ENCODE data around the gene MRPS18A. TPM values are rescaled to one million over a fixed set of nuclear protein-coding genes. Genes with fewer than 3 reads are reported as not detected.
"Not testable (repeated sequence)": the region's sequence is repeated elsewhere in the genome, so short reads cannot be mapped to it uniquely, and the experiment has no call there.

The MRPS18A gene
- total RNA-seq, 5 donors from 2014 or later (not counting 1 experiment from before 2014, with no cell fraction given) = 22.9 to 34.9 (median 30.6) TPM

DNA sequence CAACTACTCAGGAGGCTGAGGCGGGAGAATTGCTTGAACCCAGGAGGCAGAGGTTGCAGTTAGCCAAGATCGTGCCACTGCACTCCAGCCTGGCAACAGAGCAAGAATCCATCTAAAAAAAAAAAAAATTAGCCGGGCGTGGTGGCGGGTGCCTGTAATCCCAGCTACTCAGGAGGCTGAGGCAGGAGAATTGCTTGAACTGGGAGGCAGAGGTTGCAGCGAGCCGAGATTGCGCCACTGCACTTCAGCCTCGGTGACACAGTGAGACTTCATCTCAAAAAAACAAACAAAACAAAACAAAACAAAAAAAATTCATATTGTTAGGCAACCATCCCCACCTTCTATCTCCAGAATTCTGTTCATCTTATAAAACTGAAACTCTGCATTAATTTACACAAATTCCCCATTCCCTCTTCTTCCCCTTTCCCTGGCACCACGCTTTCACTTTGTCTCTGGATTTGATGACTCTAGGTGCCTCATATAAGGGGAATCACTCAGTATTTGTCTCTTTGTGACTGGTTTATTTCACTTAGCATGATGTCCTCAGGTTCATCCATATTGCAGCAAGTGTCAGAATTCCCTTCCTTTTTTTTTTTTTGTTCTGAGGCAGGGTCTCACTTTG lies 13.5 kb upstream of the MRPS18A start:
- H3K27ac ChIP-seq (ENCODE audit: low read length); H3K4me1 ChIP-seq (ENCODE audit: control insufficient read depth in 1 of 2, extremely low read depth in 1 of 2, insufficient read depth in 2 of 2, low read length in 2 of 2); H3K27ac Mint-ChIP-seq; H3K4me1 Mint-ChIP-seq; POLR2A ChIA-PET; ATAC-seq (replicated peaks in 1 of 4); H3K4me3 ChIP-seq (ENCODE audit: control insufficient read depth in 1 of 2, extremely low read depth in 1 of 2, low read length in 1 of 2); H3K36me3 Mint-ChIP-seq; H3K9me3 Mint-ChIP-seq; DNase-seq; H3K4me3 Mint-ChIP-seq; H3K36me3 ChIP-seq (ENCODE audit: control insufficient read depth in 2 of 2, extremely low read depth in 1 of 2, insufficient read depth in 1 of 2, low read length in 1 of 2); H3K9me3 ChIP-seq: not testable (repeated sequence)
- 95% methylated on average over 7 of the region's 10 CpGs for WGBS (ENCODE audit: insufficient coverage)
- peaks cover 29 to 55% of the 10 kb centered on the region in 2 donors for H3K27me3 Mint-ChIP-seq
- H3K27me3 ChIP-seq (replicated peaks in 1 of 2; ENCODE audit: control insufficient read depth in 2 of 2, extremely low read depth in 1 of 2, insufficient read depth in 2 of 2, low read length in 1 of 2) = peaks cover 0 to 49% of the 10 kb centered on the region in 2 experiments
- CTCF ChIA-PET = interaction anchor here in 1 of 2 donors (0.6 kb wide), 1 partner anchor 600 kb away, joined by 3 read pairs; no protein-coding TSS in a partner anchor

DNA sequence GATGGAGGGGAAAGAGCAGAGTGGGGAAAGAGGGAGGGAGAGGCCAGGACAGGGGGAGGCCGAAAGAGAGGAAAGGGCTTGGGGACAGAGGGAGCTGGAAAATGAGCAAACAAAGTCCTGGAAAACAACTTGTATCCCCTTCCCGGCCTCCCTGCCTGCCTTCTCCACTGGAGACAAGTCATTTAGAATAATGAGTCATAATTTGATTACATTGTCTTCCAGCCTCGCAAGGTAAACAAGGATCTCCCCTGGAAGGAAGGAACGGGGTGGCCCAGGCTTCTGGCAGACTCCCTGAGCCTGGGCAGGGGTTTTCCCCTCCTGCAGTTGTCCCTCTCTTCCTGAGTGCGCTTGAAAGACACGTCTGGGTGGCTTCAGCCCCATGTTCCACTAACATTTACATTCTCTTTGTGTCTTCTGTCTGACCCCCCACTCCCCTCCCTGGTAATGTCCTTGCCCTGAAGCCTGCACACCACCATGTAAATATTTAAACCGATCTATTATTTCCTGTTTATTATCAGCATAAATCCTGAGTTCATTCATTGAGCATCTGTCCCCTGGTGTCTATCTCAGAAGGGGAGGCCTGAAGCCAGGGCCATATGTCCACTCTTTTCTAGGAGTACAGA lies 12.1 kb upstream of the MRPS18A start:
- Histone ChIP-seq H3K9me3 (no peaks in the 10 kb centered on the region), H3K27ac (ENCODE audit: low read length) (no peak overlapping the region), H3K4me3 (ENCODE audit: control insufficient read depth in 1 of 2, extremely low read depth in 1 of 2, low read length in 1 of 2) (no peak overlapping the region), H3K36me3 (ENCODE audit: control insufficient read depth in 2 of 2, extremely low read depth in 1 of 2, insufficient read depth in 1 of 2, low read length in 1 of 2) (no peaks in the 10 kb centered on the region), H3K27me3 (replicated peaks in 1 of 2; ENCODE audit: control insufficient read depth in 2 of 2, extremely low read depth in 1 of 2, insufficient read depth in 2 of 2, low read length in 1 of 2) (peaks cover 0 to 51% of the 10 kb centered on the region in 2 experiments), H3K4me1 (ENCODE audit: control insufficient read depth in 1 of 2, extremely low read depth in 1 of 2, insufficient read depth in 2 of 2, low read length in 2 of 2) (no peaks in the 10 kb centered on the region)
- ChIA-PET CTCF (no interaction called here), POLR2A (no interaction called here)
- Mint-ChIP-seq H3K27me3 (peaks cover 29 to 52% of the 10 kb centered on the region in 2 donors), H3K36me3 (no peaks in the 10 kb centered on the region), H3K4me1 (no peaks in the 10 kb centered on the region), H3K9me3 (no peaks in the 10 kb centered on the region), H3K4me3 (no peak overlapping the region), H3K27ac (no peak overlapping the region)
- no peak for DNase-seq
- ATAC-seq (replicated peaks in 1 of 4) = no peak
- 74% methylated on average over 4 of the region's 7 CpGs for WGBS (ENCODE audit: insufficient coverage)

DNA sequence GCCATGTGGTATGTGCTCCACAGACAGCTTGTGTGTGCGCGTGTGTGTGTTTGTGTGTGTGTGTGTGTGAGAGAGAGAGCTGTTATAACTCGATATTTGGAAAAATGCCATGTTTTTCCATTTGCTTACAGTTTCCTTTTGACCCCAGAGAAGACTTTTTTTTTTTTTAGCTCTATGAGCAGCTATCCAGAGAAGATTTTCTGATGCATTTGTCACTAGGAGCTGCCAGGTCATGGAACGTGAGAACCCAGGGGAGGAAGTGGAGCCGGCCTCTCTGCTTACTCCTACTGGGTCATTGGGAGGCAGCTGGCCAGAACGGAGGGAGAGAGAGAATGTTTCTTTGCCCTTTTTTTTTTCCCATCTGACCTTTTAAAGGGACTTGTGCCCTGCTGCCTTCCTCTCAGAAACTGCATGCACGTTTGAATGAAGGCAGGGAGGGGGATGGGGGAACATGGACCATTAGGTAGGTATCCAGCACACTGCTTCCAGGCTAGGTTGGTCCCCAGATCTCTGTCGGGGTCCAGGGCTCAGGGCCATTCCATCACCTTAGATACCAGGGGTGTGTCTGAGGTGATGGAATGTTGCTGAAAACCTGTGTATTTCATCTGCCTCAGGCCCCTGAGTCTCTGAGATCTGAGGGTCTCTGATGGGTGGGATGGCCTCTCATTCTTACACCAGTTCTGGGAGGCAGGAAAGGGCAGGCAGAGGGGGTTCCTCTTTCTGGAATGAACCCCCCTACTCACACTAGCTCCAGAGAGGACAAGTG lies 11.2 kb upstream of the MRPS18A start:
- Histone ChIP-seq H3K9me3 (no peaks in the 10 kb centered on the region), H3K36me3 (ENCODE audit: control insufficient read depth in 2 of 2, extremely low read depth in 1 of 2, insufficient read depth in 1 of 2, low read length in 1 of 2) (no peaks in the 10 kb centered on the region), H3K27ac (ENCODE audit: low read length) (no peak overlapping the region), H3K4me1 (ENCODE audit: control insufficient read depth in 1 of 2, extremely low read depth in 1 of 2, insufficient read depth in 2 of 2, low read length in 2 of 2) (no peaks in the 10 kb centered on the region), H3K4me3 (ENCODE audit: control insufficient read depth in 1 of 2, extremely low read depth in 1 of 2, low read length in 1 of 2) (no peak overlapping the region), H3K27me3 (replicated peaks in 1 of 2; ENCODE audit: control insufficient read depth in 2 of 2, extremely low read depth in 1 of 2, insufficient read depth in 2 of 2, low read length in 1 of 2) (peaks cover 0 to 51% of the 10 kb centered on the region in 2 experiments)
- no peak for DNase-seq
- no peak overlapping the region for H3K27ac Mint-ChIP-seq
- H3K27me3 Mint-ChIP-seq = peaks cover 32 to 49% of the 10 kb centered on the region in 2 donors
- no peaks in the 10 kb centered on the region for H3K36me3 Mint-ChIP-seq
- no peak for ATAC-seq (replicated peaks in 1 of 4)
- H3K4me1 Mint-ChIP-seq = no peaks in the 10 kb centered on the region
- no peaks in the 10 kb centered on the region for H3K9me3 Mint-ChIP-seq
- H3K4me3 Mint-ChIP-seq = no peak overlapping the region
- POLR2A ChIA-PET = no interaction called here
- 61% methylated on average over 3 of the region's 8 CpGs for WGBS (ENCODE audit: insufficient coverage)
- CTCF ChIA-PET = interaction anchor here in 1 of 2 donors (0.7 kb wide), 2 partner anchors 11 to 79 kb away, joined by 3 read pairs; no protein-coding TSS in a partner anchor

DNA sequence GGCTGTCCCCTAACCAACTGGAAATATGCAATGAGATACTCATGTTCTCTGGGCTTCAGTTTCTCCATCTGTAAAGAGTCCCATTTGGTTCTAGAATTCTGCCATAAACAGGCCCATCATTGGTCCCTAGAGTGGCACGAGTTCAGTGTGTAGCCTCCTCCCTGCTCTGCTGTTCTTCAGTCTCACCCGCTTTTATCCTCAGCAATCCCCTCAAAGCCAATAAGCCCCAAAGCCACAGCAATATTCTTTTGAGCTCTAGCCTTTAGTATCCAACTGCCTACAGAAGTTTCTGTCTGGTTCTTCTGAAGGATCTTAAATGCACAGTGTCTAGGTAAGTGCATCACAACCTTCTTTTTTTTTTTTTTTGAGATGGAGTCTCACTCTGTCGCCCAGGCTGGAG lies 9.8 kb upstream of the MRPS18A start:
- H3K36me3 ChIP-seq (ENCODE audit: control insufficient read depth in 2 of 2, extremely low read depth in 1 of 2, insufficient read depth in 1 of 2, low read length in 1 of 2) = no peaks in the 10 kb centered on the region
- Mint-ChIP-seq H3K36me3 (no peaks in the 10 kb centered on the region), H3K4me1 (no peaks in the 10 kb centered on the region), H3K9me3 (no peaks in the 10 kb centered on the region), H3K27me3 (peaks cover 26 to 41% of the 10 kb centered on the region in 2 donors), H3K4me3 (no peak overlapping the region), H3K27ac (no peak overlapping the region)
- H3K27me3 ChIP-seq (replicated peaks in 1 of 2; ENCODE audit: control insufficient read depth in 2 of 2, extremely low read depth in 1 of 2, insufficient read depth in 2 of 2, low read length in 1 of 2) = peaks cover 0 to 44% of the 10 kb centered on the region in 2 experiments
- H3K4me3 ChIP-seq (ENCODE audit: control insufficient read depth in 1 of 2, extremely low read depth in 1 of 2, low read length in 1 of 2) = no peak overlapping the region
- DNase-seq (no peak), ATAC-seq (replicated peaks in 1 of 4) (no peak)
- H3K9me3 ChIP-seq = no peaks in the 10 kb centered on the region
- ChIA-PET CTCF (no interaction called here), POLR2A (no interaction called here)
- no peak overlapping the region for H3K27ac ChIP-seq (ENCODE audit: low read length)
- WGBS (ENCODE audit: insufficient coverage) = 100% methylated on average over 1 of the region's 3 CpGs
- H3K4me1 ChIP-seq (ENCODE audit: control insufficient read depth in 1 of 2, extremely low read depth in 1 of 2, insufficient read depth in 2 of 2, low read length in 2 of 2) = no peaks in the 10 kb centered on the region

DNA sequence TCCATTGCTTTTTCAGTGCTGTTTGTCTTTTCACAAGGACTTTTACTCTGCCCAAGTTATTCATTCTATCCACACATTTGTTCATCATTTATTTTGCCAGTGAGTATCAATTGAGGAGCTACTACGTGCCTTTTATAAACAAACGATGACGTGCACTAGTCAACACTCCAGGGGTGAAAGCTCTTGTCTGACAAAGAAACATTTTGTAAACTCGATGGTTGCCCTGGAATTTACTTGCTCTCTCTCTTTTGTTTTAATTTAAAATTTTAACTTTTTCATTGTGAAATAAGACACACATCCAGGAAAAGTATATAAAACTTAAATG lies 8.3 kb upstream of the MRPS18A start:
- Histone ChIP-seq H3K4me3 (ENCODE audit: control insufficient read depth in 1 of 2, extremely low read depth in 1 of 2, low read length in 1 of 2) (no peak overlapping the region), H3K27me3 (replicated peaks in 1 of 2; ENCODE audit: control insufficient read depth in 2 of 2, extremely low read depth in 1 of 2, insufficient read depth in 2 of 2, low read length in 1 of 2) (peaks cover 0 to 34% of the 10 kb centered on the region in 2 experiments), H3K4me1 (ENCODE audit: control insufficient read depth in 1 of 2, extremely low read depth in 1 of 2, insufficient read depth in 2 of 2, low read length in 2 of 2) (no peaks in the 10 kb centered on the region), H3K36me3 (ENCODE audit: control insufficient read depth in 2 of 2, extremely low read depth in 1 of 2, insufficient read depth in 1 of 2, low read length in 1 of 2) (no peaks in the 10 kb centered on the region), H3K9me3 (no peaks in the 10 kb centered on the region), H3K27ac (ENCODE audit: low read length) (no peak overlapping the region)
- Mint-ChIP-seq H3K27me3 (peaks cover 17 to 31% of the 10 kb centered on the region in 2 donors), H3K27ac (no peak overlapping the region), H3K4me3 (no peak overlapping the region), H3K36me3 (no peaks in the 10 kb centered on the region), H3K9me3 (no peaks in the 10 kb centered on the region), H3K4me1 (no peaks in the 10 kb centered on the region)
- no CpG with 5 or more reads among the region's 4 CpGs for WGBS (ENCODE audit: insufficient coverage)
- ATAC-seq (replicated peaks in 1 of 4) (no peak), DNase-seq (no peak)
- CTCF ChIA-PET = no interaction called here
- POLR2A ChIA-PET = no interaction called here

DNA sequence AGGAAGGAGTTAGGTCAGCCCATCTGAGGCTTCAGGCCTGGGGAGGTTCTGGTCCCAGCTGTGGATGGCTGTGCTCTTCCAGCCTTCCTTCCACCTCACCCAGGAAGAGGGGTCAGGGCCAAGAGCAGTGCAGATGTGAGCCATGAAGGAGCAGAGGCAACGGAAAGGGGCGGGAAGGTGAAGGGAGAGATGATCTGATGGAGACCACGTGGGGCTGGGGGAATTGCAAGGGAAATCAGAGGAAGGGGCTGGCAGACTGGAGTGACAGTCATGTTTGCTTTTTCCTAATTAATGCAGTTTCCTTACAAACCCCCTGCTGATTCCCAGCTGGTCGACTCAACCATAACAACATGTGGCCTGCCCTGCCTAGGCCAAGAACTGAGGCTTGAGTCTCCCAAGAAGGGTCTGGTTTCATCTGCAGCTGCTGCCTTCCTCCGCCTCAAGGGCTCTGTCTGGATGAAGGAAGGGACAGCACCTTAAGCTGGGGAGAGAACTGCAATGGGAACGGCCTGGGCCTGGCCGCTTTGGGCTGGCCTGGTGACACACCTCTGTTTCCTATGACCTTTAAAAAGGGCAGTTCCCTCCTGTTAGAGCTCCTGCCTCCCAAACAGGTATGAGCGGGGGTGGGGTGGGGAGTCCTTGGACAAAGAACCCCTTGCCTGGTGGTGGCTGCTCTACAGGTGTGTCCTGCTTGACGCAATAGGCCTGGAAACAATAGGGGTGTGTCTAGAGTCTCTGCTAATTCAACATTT lies 7.8 kb upstream of the MRPS18A start:
- no peak overlapping the region for H3K4me3 ChIP-seq (ENCODE audit: control insufficient read depth in 1 of 2, extremely low read depth in 1 of 2, low read length in 1 of 2)
- ChIA-PET CTCF (no interaction called here), POLR2A (no interaction called here)
- DNase-seq = no peak
- no peak overlapping the region for H3K4me3 Mint-ChIP-seq
- H3K27ac ChIP-seq (ENCODE audit: low read length) = no peak overlapping the region
- no peaks in the 10 kb centered on the region for H3K4me1 Mint-ChIP-seq
- no peaks in the 10 kb centered on the region for H3K36me3 ChIP-seq (ENCODE audit: control insufficient read depth in 2 of 2, extremely low read depth in 1 of 2, insufficient read depth in 1 of 2, low read length in 1 of 2)
- no peaks in the 10 kb centered on the region for H3K9me3 Mint-ChIP-seq
- H3K27me3 Mint-ChIP-seq = peaks cover 13 to 26% of the 10 kb centered on the region in 2 donors
- H3K27ac Mint-ChIP-seq = no peak overlapping the region
- H3K9me3 ChIP-seq = no peaks in the 10 kb centered on the region
- 78% methylated on average over 4 of the region's 9 CpGs for WGBS (ENCODE audit: insufficient coverage)
- no peaks in the 10 kb centered on the region for H3K4me1 ChIP-seq (ENCODE audit: control insufficient read depth in 1 of 2, extremely low read depth in 1 of 2, insufficient read depth in 2 of 2, low read length in 2 of 2)
- H3K27me3 ChIP-seq (replicated peaks in 1 of 2; ENCODE audit: control insufficient read depth in 2 of 2, extremely low read depth in 1 of 2, insufficient read depth in 2 of 2, low read length in 1 of 2) = peaks cover 0 to 28% of the 10 kb centered on the region in 2 experiments
- ATAC-seq (replicated peaks in 1 of 4) = no peak
- no peaks in the 10 kb centered on the region for H3K36me3 Mint-ChIP-seq
